HG03108 (cell line): ENCODE measurements around the gene WDSUB1.

Experiments used
- ATAC-seq: cut with Tn5 transposase; IDR thresholded peaks from one replicate; pipeline ENCODE4 v1.9.1; 2021; ENCODE audit warnings: moderate library complexity; ENCODE audit not compliant: unreplicated experiment

The WDSUB1 gene

GRCh38 chr2:159199761-159200465, 86.6 kb downstream of the WDSUB1 start:
- ATAC-seq, result no peak

- no peak for ATAC-seq
Measured at GRCh38 chr2:159199236-159199635, 87.3 kb downstream of the WDSUB1 start.

- no peak for ATAC-seq
Measured at GRCh38 chr2:159196393-159196925, 90.0 kb downstream of the WDSUB1 start.

DNA sequence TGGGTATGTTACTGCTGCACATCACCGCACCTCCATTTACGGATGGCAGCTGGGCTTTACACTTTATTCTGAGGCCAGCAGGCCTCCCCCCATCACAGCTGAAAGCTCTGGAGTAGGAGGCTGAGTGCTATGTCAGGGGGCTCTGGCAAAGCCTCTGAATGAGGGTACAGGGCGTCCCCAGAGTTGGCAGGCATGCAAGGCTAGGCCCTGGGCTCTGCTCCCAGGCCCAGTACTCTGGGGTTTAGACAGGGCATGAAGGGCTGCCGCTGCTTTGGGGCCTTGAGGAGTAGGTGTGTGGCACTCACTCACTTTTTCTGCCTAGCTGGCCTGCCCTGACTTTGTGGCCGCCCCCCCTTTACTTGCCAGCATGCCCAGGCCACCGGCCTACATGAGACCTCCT, 90.8 kb downstream of the WDSUB1 start:
- no peak for ATAC-seq

GRCh38 chr2:159194241-159194640, 92.3 kb downstream of the WDSUB1 start:
- no peak for ATAC-seq

DNA sequence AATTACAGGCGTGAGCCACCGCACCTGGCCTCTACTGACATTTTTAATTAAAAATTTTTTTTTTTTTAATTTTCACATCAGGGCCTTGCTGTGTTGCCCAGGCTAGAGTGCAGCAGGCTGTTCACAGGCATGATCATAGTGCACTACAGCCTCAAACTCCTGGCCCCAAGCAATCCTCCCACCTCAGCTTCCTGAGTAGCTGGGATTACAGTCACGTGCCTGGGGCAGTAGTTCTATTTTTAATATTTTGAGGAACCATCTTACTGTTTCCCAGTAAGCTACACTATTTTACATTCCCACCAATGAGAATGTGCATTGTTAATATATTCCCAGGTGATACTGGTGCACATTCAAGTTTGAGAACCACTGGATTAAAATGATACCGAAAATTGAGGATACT, 92.7 kb downstream of the WDSUB1 start:
- ATAC-seq, result no peak

GRCh38 chr2:159192371-159192918, 94.1 kb downstream of the WDSUB1 start:
- no peak for ATAC-seq

DNA sequence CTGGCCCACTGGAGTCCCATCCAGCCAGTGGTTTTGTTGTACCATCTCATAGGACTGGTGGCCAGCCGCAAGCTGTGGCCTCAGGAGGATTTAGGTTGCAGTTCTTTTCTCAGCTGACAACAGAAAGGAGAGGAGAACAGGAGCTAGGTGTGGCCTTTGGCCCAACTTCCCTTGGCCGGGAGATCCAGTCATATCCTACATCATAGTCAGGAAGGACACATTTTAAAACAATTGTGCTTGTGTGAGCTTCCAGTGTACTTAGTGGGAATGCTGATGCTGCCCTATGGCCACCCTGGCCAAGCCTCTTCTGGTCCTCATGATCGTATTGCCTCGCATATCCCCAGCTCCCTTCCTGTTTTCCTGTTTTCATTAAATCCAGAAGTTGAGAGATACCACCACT, 98.1 kb downstream of the WDSUB1 start:
- ATAC-seq, result no peak

- ATAC-seq, result no peak
Measured at GRCh38 chr2:159187106-159187505, 99.4 kb downstream of the WDSUB1 start.

GRCh38 chr2:159186462-159186861, 100.0 kb downstream of the WDSUB1 start:
- ATAC-seq, result no peak
